GM12878 (cell line): Measurements from ENCODE around the gene RBPJL. TPM values are rescaled to one million over a fixed set of nuclear protein-coding genes. Genes with fewer than 3 reads are reported as not detected.

Experiments used
- ATAC-seq: fragments of 200-7000 bp; cut with Tn5 transposase; 3 replicates; pipeline ENCODE4 v1.9.1; 2020; ENCODE audit warnings: mild to moderate bottlenecking, moderate library complexity
- BruUV-seq: library from RNA; stranded (reverse); fragments of 400-500 nt; replicated peaks from 2 replicates; lab custom pipeline; 2021; lab: Mats Ljungman, UMichigan
- CTCF ChIA-PET: fragments of 300-600 bp; sonication (Branson Sonifier 250); formaldehyde crosslinking; extraction: SDS; loops from one replicate; lab custom pipeline; 2021; ENCODE audit warnings: inconsistent platforms; lab: Yijun Ruan, JAX
- POLR2A ChIA-PET: fragments of 350-600 bp; formaldehyde crosslinking; extraction: SDS; loops from one replicate; lab custom pipeline; 2021; ENCODE audit warnings: inconsistent platforms; lab: Charles Lee
- RAD21 ChIA-PET: fragments of 300-600 bp; sonication (Branson Sonifier 250); formaldehyde crosslinking; loops from one replicate; lab custom pipeline; 2023; ENCODE audit warnings: antibody characterized with exemption; ENCODE audit not compliant: unreplicated experiment; lab: Charles Lee
- SMC1A ChIA-PET: fragments of 300-600 bp; sonication (Branson Sonifier 250); formaldehyde crosslinking; loops from one replicate; lab custom pipeline; 2023; ENCODE audit not compliant: unreplicated experiment, uncharacterized antibody; lab: Charles Lee
- DNase-seq: peaks from one replicate; pipeline ENCODE4 v3.0.0-alpha.2; 2011; ENCODE audit warnings: low read depth, low spot score
- FAIRE-seq: peaks from 3 replicates; lab custom pipeline; 2011; peaks lifted over from hg19 to GRCh38; lab: Jason Lieb, UNC
- H2AFZ ChIP-seq: 2 replicates; pipeline ENCODE4 v1.6.0; 2011; ENCODE audit warnings: low read depth, low read length, control low read depth; ENCODE audit not compliant: control insufficient read depth
- H3K27ac ChIP-seq: 2 replicates; pipeline ENCODE4 v1.5.1; 2011; ENCODE audit warnings: control low read depth; ENCODE audit not compliant: control insufficient read depth, insufficient read depth
- H3K27me3 ChIP-seq, 2 experiments: replicated peaks in 1 of 2; 2 replicates each; pipeline versions ENCODE4 v1.6.0 to v1.6.1; 2011; ENCODE audit warnings: low read length in 1 of 2; ENCODE audit not compliant: control insufficient read depth in 2 of 2, insufficient read depth in 2 of 2
- H3K36me3 ChIP-seq, 2 experiments: 2 replicates each; pipeline ENCODE4 v1.5.1; 2011; ENCODE audit warnings: low read length in 1 of 2; ENCODE audit not compliant: control insufficient read depth in 2 of 2, insufficient read depth in 2 of 2
- H3K4me1 ChIP-seq: 2 replicates; pipeline ENCODE4 v1.6.1; 2011; ENCODE audit warnings: mild to moderate bottlenecking, low read length, moderate library complexity, mixed read lengths; ENCODE audit not compliant: control insufficient read depth, insufficient read depth
- H3K4me2 ChIP-seq: 2 replicates; pipeline ENCODE4 v1.6.0; 2011; ENCODE audit warnings: control low read depth; ENCODE audit not compliant: control insufficient read depth, insufficient read depth
- H3K4me3 ChIP-seq: fragments of 200-600 bp; sonication (generic); 2 replicates; pipeline ENCODE4 v1.5.1; 2016
- H3K79me2 ChIP-seq: 2 replicates; pipeline ENCODE4 v1.6.0; 2011; ENCODE audit warnings: low read length; ENCODE audit not compliant: control insufficient read depth, insufficient read depth
- H3K9ac ChIP-seq: 2 replicates; pipeline ENCODE4 v1.8.0; 2011; ENCODE audit warnings: low read length, control low read depth, mixed read lengths; ENCODE audit not compliant: control insufficient read depth, insufficient read depth
- H3K9me3 ChIP-seq: replicated peaks from 3 replicates; pipeline ENCODE4 v1.5.1; 2011; ENCODE audit warnings: mild to moderate bottlenecking, low read length; ENCODE audit not compliant: control insufficient read depth, insufficient read depth
- H4K20me1 ChIP-seq: 2 replicates; pipeline ENCODE4 v1.6.0; 2011; ENCODE audit not compliant: control insufficient read depth, insufficient read depth
- BCL3 ChIP-seq: IDR thresholded peaks from 2 replicates; pipeline ENCODE4 v1.6.1; 2011; ENCODE audit warnings: borderline replicate concordance, low read depth, mild to moderate bottlenecking, moderate library complexity, low read length; ENCODE audit not compliant: insufficient read depth, poor library complexity, severe bottlenecking
- BRCA1 ChIP-seq: IDR thresholded peaks from 2 replicates; pipeline ENCODE4 v1.6.1; 2011; ENCODE audit warnings: low read depth, low read length, improper control_type of control experiment
- CBFB ChIP-seq: IDR thresholded peaks from 2 replicates; pipeline ENCODE4 v1.6.1; 2016; ENCODE audit warnings: antibody characterized with exemption, low read depth
- CBX3 ChIP-seq: fragments of 200-600 bp; sonication (generic); IDR thresholded peaks from 2 replicates; pipeline ENCODE4 v1.6.1; 2016; ENCODE audit warnings: low read depth, borderline replicate concordance
- HDAC2 ChIP-seq: fragments of 200-600 bp; sonication (generic); IDR thresholded peaks from 2 replicates; pipeline ENCODE4 v1.6.1; 2017
- IKZF1 ChIP-seq: fragments of 450-650 bp; conservative IDR thresholded peaks from 2 replicates; pipeline ENCODE4 v1.6.1; 2017; ENCODE audit warnings: antibody characterized with exemption, mild to moderate bottlenecking
- KAT2A ChIP-seq: conservative IDR thresholded peaks from 2 replicates; pipeline ENCODE4 v1.6.1; 2011; ENCODE audit warnings: low read depth, low read length; ENCODE audit not compliant: control insufficient read depth
- KDM1A ChIP-seq: fragments of 200-600 bp; sonication (generic); IDR thresholded peaks from 2 replicates; pipeline ENCODE4 v1.6.1; 2016; ENCODE audit warnings: borderline replicate concordance
- NFYA ChIP-seq: IDR thresholded peaks from 2 replicates; pipeline ENCODE4 v1.6.1; 2011; ENCODE audit warnings: low read depth, mild to moderate bottlenecking, low read length, improper control_type of control experiment, borderline replicate concordance
- NRF1 ChIP-seq: conservative IDR thresholded peaks from 2 replicates; pipeline ENCODE4 v1.6.1; 2011; ENCODE audit warnings: mild to moderate bottlenecking, low read depth, low read length, improper control_type of control experiment
- PAX5 ChIP-seq: IDR thresholded peaks from 2 replicates; pipeline ENCODE4 v1.6.1; 2011; ENCODE audit warnings: low read depth, low read length, borderline replicate concordance
- PRDM15 ChIP-seq: fragments of 450-650 bp; formaldehyde crosslinking; IDR thresholded peaks from 2 replicates; pipeline ENCODE4 v1.4.0; 2020; ENCODE audit warnings: mild to moderate bottlenecking, moderate library complexity
- SMAD5 ChIP-seq: IDR thresholded peaks from 2 replicates; pipeline ENCODE4 v1.6.1; 2016; ENCODE audit warnings: antibody characterized with exemption, low read depth
- SPI1 ChIP-seq: IDR thresholded peaks from 2 replicates; pipeline ENCODE4 v1.6.1; 2011; ENCODE audit warnings: low read depth, mild to moderate bottlenecking, low read length, moderate library complexity, borderline replicate concordance; ENCODE audit not compliant: insufficient read depth
- YY1 ChIP-seq: IDR thresholded peaks from 2 replicates; pipeline ENCODE4 v1.6.1; 2011; ENCODE audit warnings: low read depth, mild to moderate bottlenecking, low read length
- ZNF207 ChIP-seq: fragments of 450-650 bp; IDR thresholded peaks from 2 replicates; pipeline ENCODE4 v1.6.1; 2014; ENCODE audit warnings: antibody characterized with exemption, mild to moderate bottlenecking, borderline replicate concordance
- ZNF592 ChIP-seq: fragments of 450-650 bp; IDR thresholded peaks from 2 replicates; pipeline ENCODE4 v1.6.1; 2017; ENCODE audit warnings: mild to moderate bottlenecking, moderate library complexity
- WGBS: methylation state at CpG from one replicate; pipeline ENCODE4 v1.1.6; 2016; ENCODE audit warnings: low lambda C conversion rate; ENCODE audit not compliant: insufficient replicate concordance, insufficient coverage; ENCODE audit errors: missing lambda C conversion rate; 5-methylcytosine and 5-hydroxymethylcytosine counted together
- in situ Hi-C: fragments of 300-500 bp; cut with MboI; formaldehyde crosslinking; loops from 9 replicates; pipeline ENCODE4 v1.14.3; 2018; ENCODE audit warnings: mixed read lengths
- intact Hi-C: fragments of 100-400 bp; cut with micrococcal nuclease; formaldehyde crosslinking; loops from one replicate; pipeline ENCODE4 v1.14.2; 2022; ENCODE audit not compliant: unreplicated experiment
- polyA plus RNA-seq, 11 experiments: library from polyadenylated mRNA; depleted of rRNA in 4 of 11; unstranded in 6 of 11; stranded (reverse) in 5 of 11; fragments of >200 nt; fragmentation: Nextera tagmentation in 4 of 11; fragmentation: Illumina TruSeq in 1 of 11; extraction: Ambion mirVana in 4 of 11; extraction: Trizol in 1 of 11; gene quantifications; 1 replicate in 1 of 11; 2 replicates in 10 of 11; pipeline versions ENCODE4 v1.2.1 to v1.2.3, GENCODE V29; 2011 to 2016; ENCODE audit warnings: inconsistent platforms in 2 of 11, missing spikeins in 2 of 11, low read depth in 1 of 11
- total RNA-seq, 4 experiments: library from RNA; depleted of rRNA in 3 of 4; stranded (reverse); fragments of >200 nt in 3 of 4; fragmentation: Illumina TruSeq in 1 of 4; extraction: Trizol in 1 of 4; gene quantifications; 2 replicates each; pipeline versions ENCODE4 v1.2.1 to v1.2.3, GENCODE V29; 2013 to 2021

Gene RBPJL
- total and polyA plus RNA-seq, 10 of the 15 experiments (the other 5 are each of a cell fraction or from before 2014, with no cell fraction given), result 0.18 TPM; not detected in 9

GRCh38 chr20:45315672-45316071, 9.0 kb downstream of the RBPJL start:
- CTCF ChIA-PET, result interaction anchor here (0.6 to 11.2 kb wide), 5 partner anchors 98 to 455 kb away, joined by 3 to 121 read pairs (median 4); no protein-coding TSS in a partner anchor
- TF ChIP-seq SPI1 (no peak), CBFB (no peak), BCL3 (no peak), KAT2A (no peak), SMAD5 (no peak), ZNF592 (no peak), HDAC2 (no peak), KDM1A (no peak), PRDM15 (CRISPR knock-in tag) (no peak), BRCA1 (no peak), NFYA (no peak), PAX5 (no peak), ZNF207 (no peak), CBX3 (no peak), IKZF1 (no peak), YY1 (no peak), NRF1 (no peak)

More at GRCh38 chr20:45315672-45316071, 9.0 kb downstream of the RBPJL start:
- RAD21 ChIA-PET, result interaction anchor here (1.2 kb wide), 1 partner anchor 58 kb away, joined by 3 read pairs; no protein-coding TSS in a partner anchor
- Histone ChIP-seq H3K4me1 (peaks cover 14% of the 10 kb centered on the region), H3K79me2 (no peaks in the 10 kb centered on the region), H4K20me1 (no peaks in the 10 kb centered on the region), H2AFZ (no peak overlapping the region), H3K4me2 (no peak overlapping the region), H3K36me3 (no peaks in the 10 kb centered on the region), H3K9me3 (no peaks in the 10 kb centered on the region), H3K27ac (no peak overlapping the region), H3K27me3 (peaks cover 4 to 6% of the 10 kb centered on the region in 2 experiments; a peak in 3 of 4 replicates), H3K4me3 (no peak overlapping the region), H3K9ac (no peak overlapping the region)
- ATAC-seq (no peak), DNase-seq (no peak), FAIRE-seq (no peak)
- intact Hi-C loops, result no loop called here
- WGBS, result 83% methylated on average over 3 of the region's 4 CpGs
- BruUV-seq, result no TSS peak
- in situ Hi-C loops, result no loop called here
- SMC1A ChIA-PET, result no interaction called here
- POLR2A ChIA-PET, result interaction anchor here (0.6 kb wide), 1 partner anchor 453 kb away, joined by 3 read pairs; no protein-coding TSS in a partner anchor
